ENCODE results near the gene ZNF768.
"Not testable (repeated sequence)": the region's sequence is repeated elsewhere in the genome, so short reads cannot be mapped to it uniquely, and the experiment has no call there.

ZNF768 gene

GRCh38 chr16:30511509-30511908, 14.9 kb downstream of the ZNF768 start:
- no peak for DNase-seq (ENCODE audit: low read depth in 4 of 4, low spot score in 1 of 4)

GRCh38 chr16:30510376-30510938, 15.9 kb downstream of the ZNF768 start:
- no peak for DNase-seq (ENCODE audit: low read depth in 4 of 4, low spot score in 1 of 4)

- no peak for DNase-seq (ENCODE audit: low read depth in 4 of 4, low spot score in 1 of 4)
Observed at GRCh38 chr16:30509081-30509765, 17.1 kb downstream of the ZNF768 start.

- no peak for DNase-seq (ENCODE audit: low read depth in 4 of 4, low spot score in 1 of 4)
Observed at GRCh38 chr16:30503403-30504296, 22.7 kb downstream of the ZNF768 start.

- DNase-seq (ENCODE audit: low read depth in 4 of 4, low spot score in 1 of 4) = no peak
Observed at GRCh38 chr16:30499284-30499683, 27.1 kb downstream of the ZNF768 start.

- DNase-seq (ENCODE audit: low read depth in 4 of 4, low spot score in 1 of 4) = no peak
Observed at GRCh38 chr16:30494709-30495108, 31.7 kb downstream of the ZNF768 start.

- DNase-seq (ENCODE audit: low read depth in 4 of 4, low spot score in 1 of 4) = no peak
Observed at GRCh38 chr16:30493941-30494488, 32.4 kb downstream of the ZNF768 start.

- peak in 1 of 4 experiments; percentile 20 for DNase-seq (ENCODE audit: low read depth in 4 of 4, low spot score in 1 of 4)
Observed at GRCh38 chr16:30491744-30492308, 34.5 kb downstream of the ZNF768 start.

GRCh38 chr16:30491229-30491628, 35.1 kb downstream of the ZNF768 start:
- DNase-seq (ENCODE audit: low read depth in 4 of 4, low spot score in 1 of 4) = no peak

- DNase-seq (ENCODE audit: low read depth in 4 of 4, low spot score in 1 of 4) = no peak
Observed at GRCh38 chr16:30490210-30490609, 36.2 kb downstream of the ZNF768 start.

- no peak for DNase-seq (ENCODE audit: low read depth in 4 of 4, low spot score in 1 of 4)
Observed at GRCh38 chr16:30488764-30489605, 37.4 kb downstream of the ZNF768 start.

- DNase-seq (ENCODE audit: low read depth in 4 of 4, low spot score in 1 of 4) = no peak
Observed at GRCh38 chr16:30485818-30486436, 40.4 kb downstream of the ZNF768 start.

GRCh38 chr16:30484887-30485286, 41.5 kb downstream of the ZNF768 start:
- no peak for DNase-seq (ENCODE audit: low read depth in 4 of 4, low spot score in 1 of 4)

- no peak for DNase-seq (ENCODE audit: low read depth in 4 of 4, low spot score in 1 of 4)
Observed at GRCh38 chr16:30482366-30482765, 44.0 kb downstream of the ZNF768 start.

- DNase-seq (ENCODE audit: low read depth in 4 of 4, low spot score in 1 of 4) = no peak
Observed at GRCh38 chr16:30481381-30481780, 45.0 kb downstream of the ZNF768 start.

- DNase-seq (ENCODE audit: low read depth in 4 of 4, low spot score in 1 of 4) = no peak
Observed at GRCh38 chr16:30478766-30479478, 47.4 kb downstream of the ZNF768 start.

- DNase-seq (ENCODE audit: low read depth in 4 of 4, low spot score in 1 of 4) = not testable (repeated sequence)
Observed at GRCh38 chr16:30477773-30478172, 48.6 kb downstream of the ZNF768 start.

- DNase-seq (ENCODE audit: low read depth in 4 of 4, low spot score in 1 of 4) = no peak
Observed at GRCh38 chr16:30476991-30477390, 49.4 kb downstream of the ZNF768 start.

GRCh38 chr16:30474684-30475083, 51.7 kb downstream of the ZNF768 start:
- DNase-seq (ENCODE audit: low read depth in 4 of 4, low spot score in 1 of 4) = no peak

All from stimulated activated CD4-positive, alpha-beta T cell treated with anti-CD3 and anti-CD28 coated beads, Interleukin-1b, Interleukin-23, amount 100 ng/mL, for 24 hours (primary cell).